Stomach (tissue), 9 donors: ENCODE results near the gene ZBTB17. TPM values are rescaled to one million over a fixed set of nuclear protein-coding genes. Genes with fewer than 3 reads are reported as not detected.
"Not testable (repeated sequence)": the region's sequence is repeated elsewhere in the genome, so short reads cannot be mapped to it uniquely, and the experiment has no call there.

ENCODE experiments used
- DNase-seq, 2 donors: peaks; one replicate each; pipeline versions ENCODE4 v3.0.0 to v3.0.0-alpha.2; 2013 to 2019
- H3K27ac ChIP-seq, 5 donors: fragments of 200-600 bp in 4 of 5; sonication (generic) in 4 of 5; one replicate each; pipeline ENCODE4 v1.5.1; 2013 to 2019; ENCODE audit warnings: mild to moderate bottlenecking in 1 of 5, moderate library complexity in 1 of 5
- H3K27me3 ChIP-seq, 3 donors: fragments of 200-600 bp; sonication (generic); one replicate each; pipeline ENCODE4 v1.5.1; 2017 to 2019; ENCODE audit warnings: mixed run types in 1 of 3
- H3K36me3 ChIP-seq, 4 donors: fragments of 200-600 bp; sonication (generic); 1 replicate in 3 of 4; 2 replicates in 1 of 4; pipeline ENCODE4 v1.5.1; 2016 to 2019
- H3K4me1 ChIP-seq, 4 donors: fragments of 200-600 bp; sonication (generic); one replicate each; pipeline ENCODE4 v1.5.1; 2016 to 2019
- H3K4me3 ChIP-seq, 4 donors: fragments of 200-600 bp; sonication (generic) in 3 of 4; one replicate each; pipeline ENCODE4 v1.5.1; 2016 to 2019; ENCODE audit warnings: mild to moderate bottlenecking in 1 of 4
- H3K9me3 ChIP-seq, 4 donors: fragments of 200-600 bp; sonication (generic); one replicate each; pipeline ENCODE4 v1.5.1; 2016 to 2019
- CTCF ChIP-seq, 7 experiments: fragments of 450-650 bp in 4 of 7; fragments of 200-600 bp in 3 of 7; sonication (generic) in 3 of 7; IDR thresholded peaks; one replicate each; pipeline ENCODE4 v1.5.1; 2016 to 2019; ENCODE audit warnings: antibody characterized with exemption in 7 of 7, control low read depth in 2 of 7, mild to moderate bottlenecking in 1 of 7
- EP300 ChIP-seq: sonication (generic); formaldehyde crosslinking; IDR thresholded peaks from one replicate; pipeline ENCODE4 v1.6.1; 2017; ENCODE audit warnings: antibody characterized with exemption
- POLR2A ChIP-seq, 4 donors: fragments of 450-650 bp; IDR thresholded peaks; one replicate each; pipeline ENCODE4 v1.6.1; 2016; ENCODE audit warnings: antibody characterized with exemption in 4 of 4, control low read depth in 2 of 4, mild to moderate bottlenecking in 1 of 4, moderate library complexity in 1 of 4
- POLR2AphosphoS5 ChIP-seq, 3 donors: sonication (generic); formaldehyde crosslinking; IDR thresholded peaks; one replicate each; pipeline ENCODE4 v1.6.1; 2016; ENCODE audit warnings: antibody characterized with exemption in 3 of 3
- WGBS, 5 donors: extraction: QIAGEN DNeasy Blood & Tissue Kit in 3 of 5; methylation state at CpG; one replicate each; pipeline versions ENCODE4 v1.1.5 to v1.1.7; 2013 to 2018; 5-methylcytosine and 5-hydroxymethylcytosine counted together
- intact Hi-C: fragments of 100-400 bp; cut with DNase I; formaldehyde crosslinking; loops from one replicate; pipeline ENCODE4 v1.15.1; 2023; ENCODE audit warnings: low total_unique reads
- polyA plus RNA-seq, 3 donors: library from polyadenylated mRNA; stranded (reverse); fragments of 200-250 nt; gene quantifications; one replicate each; pipeline ENCODE4 v1.2.3, GENCODE V29; 2013
- small RNA-seq, 4 donors: library from RNA; depleted of rRNA; stranded (forward); fragments of <200 nt; gene quantifications; one replicate each; pipeline ENCODE3, GENCODE V24; 2016
- total RNA-seq, 5 donors: library from RNA; depleted of rRNA; stranded (reverse); fragments of >200 nt; gene quantifications; one replicate each; pipeline versions ENCODE4 v1.1.0 to v1.2.3, GENCODE V29; 2014 to 2016
- donor health status: healthy with polysubstance abuse.
- donor health status: Bipolar disorder and iron deficiency.
- donor health status: healthy.

Gene ZBTB17
- total and polyA plus RNA-seq, 8 donors = 13.0 to 136 (median 46.5) TPM

GRCh38 chr1:15895233-15895632, 80.7 kb downstream of the ZBTB17 start:
- H3K27me3 ChIP-seq = no peaks in the 10 kb centered on the region
- intact Hi-C loops = no loop called here
- TF ChIP-seq CTCF (IDR thresholded peaks at IDR 0.05) (no peak), EP300 (no peak), POLR2A (IDR thresholded peaks at IDR 0.05) (no peak), POLR2AphosphoS5 (IDR thresholded peaks at IDR 0.05) (no peak)
- DNase-seq = no peak
- H3K4me3 ChIP-seq = no peak overlapping the region
- H3K4me1 ChIP-seq = peaks cover 7 to 74% (median 38%) of the 10 kb centered on the region in 4 donors
- peak overlapping the region in 2 of 5 donors; percentile 48 to 78 for H3K27ac ChIP-seq
- no peaks in the 10 kb centered on the region for H3K9me3 ChIP-seq
- peaks cover 0 to 25% (median 8%) of the 10 kb centered on the region in 4 donors for H3K36me3 ChIP-seq

- peak in 1 of 2 donors; percentile 52 for DNase-seq
- H3K27me3 ChIP-seq, H3K9me3 ChIP-seq, intact Hi-C loops, H3K4me3 ChIP-seq: not testable (repeated sequence)
- Histone ChIP-seq H3K27ac (peak overlapping the region in 4 of 5 donors; percentile 53 to 78 (median 67)), H3K4me1 (peaks cover 12 to 79% (median 39%) of the 10 kb centered on the region in 4 donors), H3K36me3 (peaks cover 0 to 21% (median 2%) of the 10 kb centered on the region in 4 donors)
- WGBS, 5 donors = 65 to 83% (median 73%) methylated on average over 6 of the region's 6 CpGs
Measured at GRCh38 chr1:15892857-15893599, 82.9 kb downstream of the ZBTB17 start.

Small RNA genes within 50 kb of the gene (small RNA-seq; reads per million reads assigned to genes)
- gene AL034555.1 = 0 reads per million in 4 donors
- gene AL355994.1 = 0 reads per million in 4 donors
- 0 to 0.53 (median 0) reads per million in 4 donors for gene AL355994.5

Other genes starting within 250 kb of the ZBTB17 start
- gene SLC25A34, start 239.8 kb downstream of the ZBTB17 start, total RNA-seq = 10 to 100 TPM in 2 of 5 donors, 1 to 10 TPM in 2, not detected in 1; 1.8 to 16.9 (median 7.5) TPM
- gene SLC25A34, start 239.8 kb downstream of the ZBTB17 start, polyA plus RNA-seq = 1 to 10 TPM in 2 of 3 donors, under 1 TPM in 1; 0.75 to 4.1 (median 1.9) TPM
- 1 to 10 TPM in 2 of 5 donors, not detected in 3; 2.2 to 4.9 TPM for gene TMEM82, start 233.6 kb downstream of the ZBTB17 start, total RNA-seq
- under 1 TPM in 2 of 3 donors, not detected in 1; 0.10 to 0.75 TPM for gene TMEM82, start 233.6 kb downstream of the ZBTB17 start, polyA plus RNA-seq
- 10 to 100 TPM; 47.0 to 92.1 (median 81.3) TPM for gene FBLIM1, start 217.3 kb downstream of the ZBTB17 start, total RNA-seq
- 100 to 1,000 TPM in 1 of 3 donors, 10 to 100 TPM in 2; 17.5 to 128 (median 44.6) TPM for gene FBLIM1, start 217.3 kb downstream of the ZBTB17 start, polyA plus RNA-seq
- gene UQCRHL, start 168.5 kb downstream of the ZBTB17 start, total RNA-seq = 10 to 100 TPM in 1 of 5 donors, 1 to 10 TPM in 2, under 1 TPM in 1, not detected in 1; 0.58 to 11.0 (median 2.0) TPM
- 1 to 10 TPM; 2.4 to 3.4 (median 3.2) TPM for gene UQCRHL, start 168.5 kb downstream of the ZBTB17 start, polyA plus RNA-seq
- gene SPEN, start 128.4 kb downstream of the ZBTB17 start, total RNA-seq = 100 to 1,000 TPM in 1 of 5 donors, 10 to 100 TPM in 4; 16.8 to 114 (median 44.9) TPM
- gene SPEN, start 128.4 kb downstream of the ZBTB17 start, polyA plus RNA-seq = 10 to 100 TPM in 1 of 3 donors, 1 to 10 TPM in 2; 5.6 to 14.7 (median 8.7) TPM
- gene SRARP, start 28.1 kb upstream of the ZBTB17 start, total RNA-seq = not detected
- under 1 TPM in 1 of 3 donors, not detected in 2; 0.75 TPM for gene SRARP, start 28.1 kb upstream of the ZBTB17 start, polyA plus RNA-seq
- 10 to 100 TPM in 4 of 5 donors, 1 to 10 TPM in 1; 9.9 to 83.5 (median 32.1) TPM for gene HSPB7, start 41.9 kb upstream of the ZBTB17 start, total RNA-seq
- 10 to 100 TPM; 11.8 to 32.0 (median 14.2) TPM for gene HSPB7, start 41.9 kb upstream of the ZBTB17 start, polyA plus RNA-seq
- gene CLCNKA, start 45.9 kb upstream of the ZBTB17 start, total RNA-seq = 10 to 100 TPM in 1 of 5 donors, 1 to 10 TPM in 1, under 1 TPM in 1, not detected in 2; 0.55 to 16.1 (median 5.1) TPM
- gene CLCNKA, start 45.9 kb upstream of the ZBTB17 start, polyA plus RNA-seq = 1 to 10 TPM; 2.7 to 6.0 (median 3.9) TPM
- under 1 TPM in 1 of 5 donors, not detected in 4; 0.92 TPM for gene CLCNKB, start 67.7 kb upstream of the ZBTB17 start, total RNA-seq
- gene CLCNKB, start 67.7 kb upstream of the ZBTB17 start, polyA plus RNA-seq = under 1 TPM; 0.19 to 0.60 (median 0.31) TPM
- not detected for gene FAM131C, start 97.5 kb upstream of the ZBTB17 start, total RNA-seq
- under 1 TPM in 2 of 3 donors, not detected in 1; 0.35 to 0.37 TPM for gene FAM131C, start 97.5 kb upstream of the ZBTB17 start, polyA plus RNA-seq
- gene EPHA2, start 180.0 kb upstream of the ZBTB17 start, total RNA-seq = 100 to 1,000 TPM in 1 of 5 donors, 10 to 100 TPM in 3, 1 to 10 TPM in 1; 6.7 to 200 (median 42.7) TPM
- gene EPHA2, start 180.0 kb upstream of the ZBTB17 start, polyA plus RNA-seq = 10 to 100 TPM in 2 of 3 donors, 1 to 10 TPM in 1; 4.6 to 30.4 (median 11.0) TPM
- gene ARHGEF19, start 236.6 kb upstream of the ZBTB17 start, total RNA-seq = 10 to 100 TPM in 2 of 5 donors, 1 to 10 TPM in 3; 3.5 to 17.4 (median 8.1) TPM
- 10 to 100 TPM in 1 of 3 donors, 1 to 10 TPM in 2; 9.5 to 20.1 (median 9.5) TPM for gene ARHGEF19, start 236.6 kb upstream of the ZBTB17 start, polyA plus RNA-seq